Common myeloid progenitor, CD34-positive (primary cell): ENCODE measurements around the gene WDR88.
"Not testable (repeated sequence)": the region's sequence is repeated elsewhere in the genome, so short reads cannot be mapped to it uniquely, and the experiment has no call there.

Source experiments
- CTCF ChIA-PET: fragments of 350-600 bp; sonication (Branson Sonifier 250); formaldehyde crosslinking; loops from one replicate; lab custom pipeline; 2021; ENCODE audit warnings: antibody characterized with exemption; lab: Charles Lee
- POLR2A ChIA-PET: fragments of 350-600 bp; sonication (Branson Sonifier 250); formaldehyde crosslinking; loops from one replicate; lab custom pipeline; 2021; ENCODE audit warnings: antibody characterized with exemption; lab: Charles Lee
- DNase-seq, 3 donors: peaks; one replicate each; pipeline versions ENCODE4 v3.0.0 to v3.0.0-alpha.2; 2013
- H3K27ac ChIP-seq, 2 experiments: 1 replicate in 1 of 2; 2 replicates in 1 of 2; pipeline ENCODE4 v1.7.0; 2013; ENCODE audit warnings: inconsistent platforms in 2 of 2, low read length in 2 of 2, mild to moderate bottlenecking in 2 of 2, low read depth in 1 of 2, moderate library complexity in 1 of 2; ENCODE audit not compliant: severe bottlenecking in 2 of 2, insufficient read depth in 1 of 2, poor library complexity in 1 of 2
- H3K27me3 ChIP-seq, 5 experiments: replicated peaks in 2 of 5; 1 replicate in 3 of 5; 2 replicates in 2 of 5; pipeline versions ENCODE4 v1.6.1 to v1.7.0; 2013; ENCODE audit warnings: low read length in 4 of 5, mild to moderate bottlenecking in 2 of 5, moderate library complexity in 2 of 5, inconsistent platforms in 1 of 5; ENCODE audit not compliant: insufficient read depth in 5 of 5, control insufficient read depth in 4 of 5
- H3K36me3 ChIP-seq, 4 experiments: 1 replicate in 2 of 4; 2 replicates in 2 of 4; pipeline versions ENCODE4 v1.6.1 to v1.7.0; 2013; ENCODE audit warnings: low read length in 3 of 4, control low read depth in 1 of 4, mild to moderate bottlenecking in 1 of 4; ENCODE audit not compliant: control insufficient read depth in 4 of 4, insufficient read depth in 4 of 4
- H3K4me1 ChIP-seq, 4 experiments: 1 replicate in 3 of 4; 2 replicates in 1 of 4; pipeline versions ENCODE4 v1.6.1 to v1.7.1; 2013; ENCODE audit warnings: low read length in 3 of 4, mild to moderate bottlenecking in 3 of 4, control low read depth in 1 of 4, inconsistent platforms in 1 of 4, moderate library complexity in 1 of 4; ENCODE audit not compliant: control insufficient read depth in 4 of 4, insufficient read depth in 4 of 4; ENCODE audit errors: control extremely low read depth in 1 of 4
- H3K4me3 ChIP-seq, 7 experiments: 1 replicate in 4 of 7; 2 replicates in 3 of 7; pipeline versions ENCODE4 v1.5.1 to v1.7.0; 2013; ENCODE audit warnings: mild to moderate bottlenecking in 7 of 7, low read length in 6 of 7, moderate library complexity in 6 of 7, inconsistent platforms in 2 of 7, low read depth in 2 of 7, control low read depth in 1 of 7; ENCODE audit not compliant: insufficient read depth in 4 of 7, control insufficient read depth in 1 of 7; ENCODE audit errors: extremely low read depth in 1 of 7
- H3K9me3 ChIP-seq, 5 experiments: 1 replicate in 4 of 5; 2 replicates in 1 of 5; pipeline versions ENCODE4 v1.6.1 to v1.7.1; 2013; ENCODE audit warnings: low read length in 4 of 5, mild to moderate bottlenecking in 2 of 5, inconsistent platforms in 1 of 5, low read depth in 1 of 5, moderate library complexity in 1 of 5; ENCODE audit not compliant: control insufficient read depth in 4 of 5, insufficient read depth in 2 of 5; ENCODE audit errors: control extremely low read depth in 1 of 5
- WGBS: methylation state at CpG from one replicate; pipeline ENCODE4 v1.1.5; 2013; ENCODE audit not compliant: insufficient coverage; 5-methylcytosine and 5-hydroxymethylcytosine counted together

The WDR88 gene

DNA sequence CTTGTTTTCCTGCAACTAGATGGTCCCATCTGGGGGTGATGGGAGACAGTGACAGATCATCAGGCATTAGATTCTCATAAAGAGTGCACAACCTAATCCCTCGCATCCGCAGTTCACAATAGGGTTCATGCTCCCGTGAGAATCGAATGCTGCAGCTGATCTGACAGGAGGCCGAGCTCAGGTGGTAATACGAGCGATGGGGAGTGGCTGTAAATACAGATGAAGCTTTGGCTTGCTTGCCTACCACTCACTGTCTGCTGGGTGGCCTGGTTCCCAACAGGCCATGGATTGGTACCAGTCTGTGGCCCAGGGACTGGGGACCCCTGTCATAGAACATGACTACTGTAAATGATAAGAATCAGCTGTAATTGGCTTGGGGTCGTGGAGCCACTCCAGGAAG is 28.0 kb downstream of the WDR88 start:
- peaks cover 2 to 52% (median 27%) of the 10 kb centered on the region in 4 experiments for H3K4me1 ChIP-seq
- H3K36me3 ChIP-seq: no peaks in the 10 kb centered on the region
- H3K9me3 ChIP-seq: no peaks in the 10 kb centered on the region
- no peak overlapping the region for H3K4me3 ChIP-seq
- CTCF ChIA-PET: interaction anchor here (1.5 to 5.7 kb wide), 4 partner anchors 12 to 18 kb away, joined by 4 to 47 read pairs (median 5); no protein-coding TSS in a partner anchor
- no peaks in the 10 kb centered on the region for H3K27me3 ChIP-seq
- DNase-seq: no peak
- 82% methylated on average over 8 of the region's 8 CpGs for WGBS
- H3K27ac ChIP-seq: no peak overlapping the region
- POLR2A ChIA-PET: interaction anchor here (1.0 to 2.0 kb wide), 3 partner anchors 15 to 143 kb away, joined by 3 to 6 read pairs (median 5); partner anchors contain the start of gene CEBPA

DNA sequence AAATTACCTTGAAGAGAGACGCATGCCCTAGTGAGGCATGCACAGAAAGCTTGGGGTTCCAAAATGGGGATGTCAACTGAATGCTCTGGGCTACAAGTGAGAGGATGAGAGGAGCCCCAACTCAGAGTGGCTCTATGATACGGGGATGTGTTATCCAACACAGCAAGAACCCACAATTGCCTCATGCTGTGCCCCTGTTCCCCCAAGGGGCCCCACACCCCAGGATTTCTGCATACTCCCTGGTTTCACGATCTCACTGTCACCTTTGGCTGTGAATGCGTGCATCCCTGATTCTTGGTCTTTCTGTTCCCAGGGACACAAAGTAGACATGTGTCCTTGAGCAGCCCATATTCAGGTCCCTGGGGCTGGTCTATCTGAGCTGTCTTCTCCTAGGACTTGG is 29.3 kb downstream of the WDR88 start:
- DNase-seq: peak in 1 of 3 donors; percentile 22
- Histone ChIP-seq H3K27me3 (no peaks in the 10 kb centered on the region), H3K27ac (no peak overlapping the region), H3K9me3 (no peaks in the 10 kb centered on the region), H3K4me1 (peaks cover 2 to 48% (median 27%) of the 10 kb centered on the region in 4 experiments), H3K4me3 (no peak overlapping the region), H3K36me3 (no peaks in the 10 kb centered on the region)
- POLR2A ChIA-PET: interaction anchor here (1.6 kb wide), 1 partner anchor 15 kb away, joined by 6 read pairs; no protein-coding TSS in a partner anchor
- WGBS: 60% methylated on average over 3 of the region's 4 CpGs
- CTCF ChIA-PET: interaction anchor here (0.8 to 5.7 kb wide), 5 partner anchors 11 to 20 kb away, joined by 3 to 47 read pairs (median 5); no protein-coding TSS in a partner anchor

DNA sequence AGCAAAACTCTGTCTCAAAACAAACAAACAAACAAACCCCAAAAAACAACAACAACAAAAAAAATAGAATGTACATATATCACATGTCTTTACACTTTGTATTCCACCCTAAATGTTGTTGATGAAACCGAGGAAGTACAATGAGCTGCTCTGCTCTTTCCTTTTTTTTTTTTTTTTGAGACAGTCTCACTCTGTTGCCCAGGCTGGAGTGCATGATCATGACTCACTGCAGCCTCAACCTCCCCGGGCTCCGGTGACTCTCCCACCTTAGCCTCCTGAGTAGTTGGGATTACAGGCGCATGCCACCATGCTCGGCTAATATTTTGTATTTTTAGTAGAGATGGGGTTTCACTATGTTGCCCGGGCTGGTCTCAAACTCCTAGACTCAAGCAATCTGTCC is 31.6 kb downstream of the WDR88 start:
- Histone ChIP-seq H3K27me3 (no peaks in the 10 kb centered on the region), H3K9me3 (peaks cover 0 to 6% (median 2%) of the 10 kb centered on the region in 5 experiments), H3K36me3 (no peaks in the 10 kb centered on the region), H3K4me1 (peaks cover 2 to 35% (median 18%) of the 10 kb centered on the region in 4 experiments), H3K4me3 (no peak overlapping the region), H3K27ac (no peak overlapping the region)
- ChIA-PET POLR2A (no interaction called here), CTCF (interaction anchor here (1.3 to 2.2 kb wide), 2 partner anchors 13 to 19 kb away, joined by 3 to 15 read pairs; no protein-coding TSS in a partner anchor)
- DNase-seq: no peak
- 100% methylated on average over 1 of the region's 6 CpGs for WGBS

DNA sequence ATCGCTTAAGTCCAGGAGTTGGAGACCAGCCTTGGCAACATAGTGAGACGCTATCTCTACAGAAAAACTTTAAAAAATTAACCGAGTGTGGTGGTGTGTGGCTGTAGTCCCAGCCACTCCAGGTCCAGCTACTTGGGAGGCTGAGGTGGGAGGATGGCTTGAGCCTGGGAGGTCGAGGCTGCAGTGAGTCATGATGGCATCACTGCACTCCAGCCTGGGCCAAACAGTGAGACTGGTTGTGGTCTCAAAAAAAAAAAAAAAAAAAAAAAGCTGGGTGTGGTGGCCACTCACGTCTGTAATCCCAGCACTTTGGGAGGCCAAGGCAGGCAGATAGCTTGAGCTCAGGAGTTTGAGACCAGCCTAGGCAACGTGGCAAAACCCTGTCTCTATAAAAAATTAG is 34.1 kb downstream of the WDR88 start:
- 100% methylated on average over 3 of the region's 6 CpGs for WGBS
- CTCF ChIA-PET: interaction anchor here (1.9 to 2.2 kb wide), 2 partner anchors 11 to 18 kb away, joined by 4 to 10 read pairs; no protein-coding TSS in a partner anchor

DNA sequence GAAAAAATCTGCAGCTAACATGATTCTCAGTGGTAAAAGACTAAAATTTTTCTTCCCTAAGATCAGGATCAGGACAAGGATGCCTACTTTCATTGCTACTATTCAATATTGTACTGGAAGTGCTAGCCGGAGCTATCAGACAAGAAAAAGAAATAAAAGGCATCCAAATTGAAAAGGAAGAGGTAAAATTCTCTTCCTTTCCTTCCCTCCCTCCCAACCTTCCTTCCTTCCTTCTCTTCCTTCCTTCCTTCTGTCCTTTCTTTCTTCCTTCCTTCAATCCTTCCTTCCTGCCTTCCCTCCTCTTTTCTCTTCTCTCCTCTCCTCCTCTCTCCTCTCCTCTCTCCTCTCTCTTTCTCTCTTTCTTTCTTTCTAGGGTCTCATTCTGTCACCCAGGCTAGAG is 35.5 kb downstream of the WDR88 start:
- POLR2A ChIA-PET: no interaction called here
- DNase-seq: no peak

More for the DNA sequence above, 34.1 kb downstream of the WDR88 start:
- POLR2A ChIA-PET, H3K4me3 ChIP-seq, H3K27me3 ChIP-seq, H3K36me3 ChIP-seq, H3K27ac ChIP-seq, DNase-seq: not testable (repeated sequence)
- Histone ChIP-seq H3K4me1 (peaks cover 2 to 17% (median 6%) of the 10 kb centered on the region in 4 experiments), H3K9me3 (peaks cover 0 to 15% (median 2%) of the 10 kb centered on the region in 5 experiments)

DNA sequence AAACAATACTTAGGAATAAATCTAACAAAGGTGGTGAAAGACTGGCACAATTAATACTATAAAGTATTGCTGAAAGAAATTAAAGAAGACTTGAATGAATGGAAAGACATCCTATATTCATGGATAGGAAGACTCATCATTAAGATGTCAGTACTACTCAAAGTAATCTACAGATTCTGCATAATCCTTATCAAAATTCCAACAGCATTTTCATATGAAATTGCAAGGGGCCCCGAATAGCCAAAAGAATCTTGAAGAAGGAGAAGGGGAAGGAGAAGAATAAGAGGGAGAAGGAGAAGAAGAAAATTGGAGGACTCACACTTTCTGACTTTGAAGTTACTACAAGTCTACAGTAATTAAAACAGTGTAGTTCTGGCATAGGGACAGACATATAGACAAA is 36.6 kb downstream of the WDR88 start:
- ChIA-PET CTCF (no interaction called here), POLR2A (no interaction called here)
- peaks cover 0 to 13% (median under 1%) of the 10 kb centered on the region in 4 experiments for H3K4me1 ChIP-seq

More for the DNA sequence above, 35.5 kb downstream of the WDR88 start:
- WGBS: 100% methylated on average over 1 of the region's 1 CpG
- H3K4me1 ChIP-seq: peaks cover 0 to 6% (median 0%) of the 10 kb centered on the region in 4 experiments
- peaks cover 0 to 15% (median 2%) of the 10 kb centered on the region in 5 experiments for H3K9me3 ChIP-seq
- CTCF ChIA-PET: interaction anchor here (2.2 kb wide), 1 partner anchor 10 kb away, joined by 10 read pairs; no protein-coding TSS in a partner anchor
- no peak overlapping the region for H3K27ac ChIP-seq
- H3K36me3 ChIP-seq: no peaks in the 10 kb centered on the region
- no peaks in the 10 kb centered on the region for H3K27me3 ChIP-seq
- H3K4me3 ChIP-seq: no peak overlapping the region

DNA sequence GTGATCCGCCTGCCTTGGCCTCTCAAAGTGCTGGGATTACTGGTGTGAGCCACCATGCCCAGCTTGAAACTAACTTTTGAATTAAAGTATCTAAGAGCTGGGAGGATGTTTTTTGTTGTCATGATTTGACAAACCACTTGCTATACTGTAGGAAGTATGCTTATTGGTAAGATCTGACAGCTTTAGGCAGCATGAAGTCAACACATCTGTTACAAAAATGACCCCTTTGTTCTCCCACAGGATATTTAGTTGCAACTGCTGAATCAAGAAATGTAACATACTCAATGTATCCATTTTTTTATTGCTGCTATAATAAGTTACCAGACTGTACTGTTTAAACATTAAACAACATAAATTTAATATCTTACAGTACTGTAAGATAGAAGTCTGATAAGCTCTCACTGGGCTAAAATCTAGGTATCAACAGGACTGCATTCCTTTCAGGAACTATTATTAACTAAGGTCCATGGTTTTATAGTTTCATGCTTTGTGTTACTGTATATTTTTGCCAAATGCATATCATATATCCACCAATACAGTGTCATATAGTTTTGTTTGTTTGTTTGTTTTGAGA is 39.4 kb downstream of the WDR88 start:
- 100% methylated on average over 1 of the region's 1 CpG for WGBS
- no peak for DNase-seq
- CTCF ChIA-PET: interaction anchor here (0.8 to 2.0 kb wide), 4 partner anchors 11 to 27 kb away, joined by 3 to 5 read pairs (median 4); no protein-coding TSS in a partner anchor

More for the DNA sequence above, 36.6 kb downstream of the WDR88 start:
- WGBS: no CpG with 5 or more reads among the region's 1 CpG
- no peaks in the 10 kb centered on the region for H3K36me3 ChIP-seq
- no peak overlapping the region for H3K27ac ChIP-seq
- no peaks in the 10 kb centered on the region for H3K27me3 ChIP-seq
- H3K4me3 ChIP-seq: no peak overlapping the region
- H3K9me3 ChIP-seq: peaks cover 0 to 15% (median 2%) of the 10 kb centered on the region in 5 experiments
- no peak for DNase-seq

More for the DNA sequence above, 39.4 kb downstream of the WDR88 start:
- Histone ChIP-seq H3K27me3 (no peaks in the 10 kb centered on the region), H3K27ac (no peak overlapping the region), H3K36me3 (no peaks in the 10 kb centered on the region), H3K4me3 (no peak overlapping the region), H3K9me3 (peaks cover 0 to 15% (median 2%) of the 10 kb centered on the region in 5 experiments), H3K4me1 (peaks cover 3 to 18% (median 11%) of the 10 kb centered on the region in 4 experiments)
- POLR2A ChIA-PET: no interaction called here
